HCT116 (cell line): ENCODE measurements around the gene ITPR1. TPM values are rescaled to one million over a fixed set of nuclear protein-coding genes. Genes with fewer than 3 reads are reported as not detected.

Experiments used
- ATAC-seq: fragments of 200-7000 bp; cut with Tn5 transposase; 2 replicates; pipeline ENCODE4 v1.9.1; 2020; ENCODE audit warnings: mild to moderate bottlenecking, moderate library complexity
- BruUV-seq: library from RNA; stranded (reverse); fragments of 400-500 nt; replicated peaks from 2 replicates; lab custom pipeline; 2021; lab: Mats Ljungman, UMichigan
- CTCF ChIA-PET: fragments of 300-600 bp; sonication (Branson Sonifier 250); formaldehyde crosslinking; loops from one replicate; lab custom pipeline; 2021; ENCODE audit warnings: antibody characterized with exemption; lab: Charles Lee
- POLR2A ChIA-PET: fragments of 300-600, 350-600 bp; sonication (Branson Sonifier 250); formaldehyde crosslinking; loops from one replicate; lab custom pipeline; 2021; ENCODE audit warnings: antibody characterized with exemption; lab: Charles Lee
- RAD21 ChIA-PET, 2 experiments: fragments of 300-600 bp; sonication (Branson Sonifier 250); formaldehyde crosslinking; loops; one replicate each; lab custom pipeline; 2023; ENCODE audit warnings: low total read pairs in 2 of 2; ENCODE audit not compliant: uncharacterized antibody in 2 of 2, unreplicated experiment in 2 of 2, low non-redundant PET in 1 of 2; lab: Charles Lee
- DNase-seq: peaks from one replicate; pipeline ENCODE4 v3.0.0-alpha.2; 2010; ENCODE audit warnings: low read depth, low spot score
- H2AFZ ChIP-seq: fragments of 200-600 bp; shearing (Covaris generic), sonication (generic); 2 replicates; pipeline ENCODE4 v1.6.1; 2017; ENCODE audit warnings: low read depth, mixed run types, mixed read lengths, antibody characterized with exemption, low read length; ENCODE audit not compliant: poor library complexity, severe bottlenecking
- H3K27ac ChIP-seq: 2 replicates; pipeline ENCODE4 v1.5.1; 2012; ENCODE audit warnings: low read depth, low read length
- H3K27me3 ChIP-seq: fragments of 200-600 bp; sonication (generic); 2 replicates; pipeline ENCODE4 v1.6.1; 2016; ENCODE audit warnings: mixed run types, low read length, mixed read lengths; ENCODE audit not compliant: insufficient read depth
- H3K36me3 ChIP-seq, 2 experiments: fragments of 200-500 bp in 1 of 2; fragments of 200-600 bp in 1 of 2; sonication (Bioruptor generic) in 1 of 2; sonication (generic) in 1 of 2; 2 replicates each; pipeline versions ENCODE4 v1.5.1 to v1.6.1; 2014 to 2016; ENCODE audit warnings: low read length in 2 of 2, inconsistent platforms in 1 of 2, mixed read lengths in 1 of 2, mixed run types in 1 of 2; ENCODE audit not compliant: insufficient read depth in 2 of 2, control insufficient read depth in 1 of 2
- H3K4me1 ChIP-seq, 2 experiments: fragments of 200-600 bp in 1 of 2; sonication (generic) in 1 of 2; 2 replicates each; pipeline versions ENCODE4 v1.5.1 to v1.6.1; 2012 to 2017; ENCODE audit warnings: low read length in 2 of 2, inconsistent platforms in 1 of 2, mild to moderate bottlenecking in 1 of 2, mixed read lengths in 1 of 2, mixed run types in 1 of 2, moderate library complexity in 1 of 2; ENCODE audit not compliant: insufficient read depth in 2 of 2, control insufficient read depth in 1 of 2
- H3K4me2 ChIP-seq: fragments of 200-600 bp; sonication (generic); 2 replicates; pipeline ENCODE4 v1.6.1; 2017; ENCODE audit warnings: mixed run types, low read length, mixed read lengths
- H3K4me3 ChIP-seq, 2 experiments: fragments of 200-600 bp in 1 of 2; sonication (generic) in 1 of 2; replicated peaks in 1 of 2; 2 replicates each; pipeline ENCODE4 v1.5.1; 2011 to 2016; ENCODE audit warnings: low read length in 2 of 2, control low read depth in 1 of 2, low read depth in 1 of 2, mild to moderate bottlenecking in 1 of 2, mixed read lengths in 1 of 2, mixed run types in 1 of 2
- H3K79me2 ChIP-seq: fragments of 200-600 bp; sonication (generic); 2 replicates; pipeline ENCODE4 v1.6.1; 2017; ENCODE audit warnings: mild to moderate bottlenecking, mixed run types, low read length, moderate library complexity, mixed read lengths; ENCODE audit not compliant: insufficient read depth
- H3K9ac ChIP-seq: fragments of 200-600 bp; sonication (generic); 2 replicates; pipeline ENCODE4 v1.6.1; 2016; ENCODE audit warnings: low read length, mixed read lengths
- H3K9me2 ChIP-seq: fragments of 200-600 bp; sonication (generic), shearing (Covaris generic); 2 replicates; pipeline ENCODE4 v1.6.1; 2017; ENCODE audit warnings: mixed run types, mild to moderate bottlenecking, moderate library complexity; ENCODE audit not compliant: insufficient read depth
- H3K9me3 ChIP-seq, 2 experiments: fragments of 200-500 bp in 1 of 2; fragments of 200-600 bp in 1 of 2; sonication (Bioruptor generic) in 1 of 2; sonication (generic) in 1 of 2; 2 replicates each; pipeline ENCODE4 v1.6.1; 2014 to 2017; ENCODE audit warnings: low read length in 2 of 2, mixed read lengths in 2 of 2, inconsistent platforms in 1 of 2, low read depth in 1 of 2, mild to moderate bottlenecking in 1 of 2, mixed run types in 1 of 2, moderate library complexity in 1 of 2; ENCODE audit not compliant: control insufficient read depth in 1 of 2, insufficient read depth in 1 of 2
- H4K20me1 ChIP-seq: fragments of 200-600 bp; sonication (generic), shearing (Covaris generic); 2 replicates; pipeline ENCODE4 v1.6.1; 2017; ENCODE audit warnings: mixed run types, mild to moderate bottlenecking, moderate library complexity; ENCODE audit not compliant: insufficient read depth
- CBX3 ChIP-seq: IDR thresholded peaks from 2 replicates; pipeline ENCODE4 v1.6.1; 2012; ENCODE audit warnings: low read depth
- CTCF ChIP-seq, 3 experiments: fragments of 200-600 bp in 1 of 3; sonication (generic) in 1 of 3; IDR thresholded peaks in 2 of 3; conservative IDR thresholded peaks in 1 of 3; 2 replicates each; pipeline ENCODE4 v1.5.1; 2012 to 2017; ENCODE audit warnings: low read depth in 2 of 3, low read length in 2 of 3, antibody characterized with exemption in 1 of 3, borderline replicate concordance in 1 of 3, control low read depth in 1 of 3, mild to moderate bottlenecking in 1 of 3, mixed read lengths in 1 of 3, mixed run types in 1 of 3, moderate library complexity in 1 of 3; ENCODE audit not compliant: insufficient read depth in 1 of 3
- EGR1 ChIP-seq: IDR thresholded peaks from 2 replicates; pipeline ENCODE4 v1.6.1; 2012; ENCODE audit warnings: low read depth
- EZH2phosphoT487 ChIP-seq: fragments of 200-600 bp; IDR thresholded peaks from 2 replicates; pipeline ENCODE4 v1.6.1; 2018; ENCODE audit warnings: antibody characterized with exemption, borderline replicate concordance
- POLR2AphosphoS5 ChIP-seq: IDR thresholded peaks from 2 replicates; pipeline ENCODE4 v1.6.1; 2011; ENCODE audit warnings: mild to moderate bottlenecking, low read depth, low read length, moderate library complexity
- SIN3A ChIP-seq: IDR thresholded peaks from 2 replicates; pipeline ENCODE4 v1.6.1; 2012; ENCODE audit warnings: low read depth
- YY1 ChIP-seq: IDR thresholded peaks from 2 replicates; pipeline ENCODE4 v1.6.1; 2011; ENCODE audit warnings: low read length, low read depth, moderate library complexity, mild to moderate bottlenecking; ENCODE audit not compliant: insufficient replicate concordance; ENCODE audit errors: extremely low read depth
- ZBTB33 ChIP-seq: IDR thresholded peaks from 2 replicates; pipeline ENCODE4 v1.6.1; 2011; ENCODE audit warnings: mild to moderate bottlenecking, low read length, moderate library complexity; ENCODE audit not compliant: insufficient replicate concordance; ENCODE audit errors: extremely low read depth
- ZFX ChIP-seq: fragments of 450-650 bp; IDR thresholded peaks from 2 replicates; pipeline ENCODE4 v1.6.1; 2017
- ZNF274 ChIP-seq: fragments of 200-500 bp; sonication (Bioruptor generic); IDR thresholded peaks from 2 replicates; pipeline ENCODE4 v1.6.1; 2014; ENCODE audit warnings: mild to moderate bottlenecking, low read depth, low read length, inconsistent platforms
- intact Hi-C: fragments of 100-400 bp; cut with micrococcal nuclease; formaldehyde crosslinking; loops from 2 replicates; pipeline ENCODE4 v1.10.0; 2022
- total RNA-seq: library from RNA; stranded (reverse); gene quantifications from one replicate; pipeline ENCODE4 v1.2.1, GENCODE V29; 2021; ENCODE audit not compliant: unreplicated experiment

The ITPR1 gene
- total RNA-seq, 1 experiment from 2014 or later = 9.2 TPM

- TF ChIP-seq CTCF (IDR thresholded peaks at IDR 0.05 in 2 of 3, conservative IDR thresholded peaks at IDR 0.05 in 1 of 3; ENCODE audit: borderline replicate concordance in 1 of 3, insufficient read depth in 1 of 3, low read depth in 2 of 3, low read length in 2 of 3) (no peak), YY1 (no peak), ZBTB33 (no peak)
Observed at GRCh38 chr3:4849739-4850138, 356.6 kb downstream of the ITPR1 start (continued).

- no peak for DNase-seq
- Histone ChIP-seq H3K9me3 (no peaks in the 10 kb centered on the region), H3K4me3 (no peak overlapping the region), H3K9ac (no peak overlapping the region), H3K27me3 (no peaks in the 10 kb centered on the region), H3K9me2 (no peaks in the 10 kb centered on the region), H2AFZ (no peak overlapping the region), H3K36me3 (no peaks in the 10 kb centered on the region), H3K4me1 (no peaks in the 10 kb centered on the region), H3K79me2 (no peaks in the 10 kb centered on the region), H4K20me1 (no peaks in the 10 kb centered on the region), H3K27ac (no peak overlapping the region), H3K4me2 (no peak overlapping the region)
- ATAC-seq = no peak
- ChIA-PET RAD21 (no interaction called here), CTCF (no interaction called here), POLR2A (no interaction called here)
- BruUV-seq = no TSS peak
- intact Hi-C loops = no loop called here
- TF ChIP-seq ZFX = no peak
- no peak for TF ChIP-seq SIN3A
- TF ChIP-seq POLR2AphosphoS5 = no peak
- no peak for TF ChIP-seq CTCF (IDR thresholded peaks at IDR 0.05 in 2 of 3, conservative IDR thresholded peaks at IDR 0.05 in 1 of 3; ENCODE audit: borderline replicate concordance in 1 of 3, insufficient read depth in 1 of 3, low read depth in 2 of 3, low read length in 2 of 3)
- TF ChIP-seq EGR1 = no peak
- TF ChIP-seq ZBTB33 = no peak
- no peak for TF ChIP-seq EZH2phosphoT487
- no peak for TF ChIP-seq ZNF274
- no peak for TF ChIP-seq CBX3
Observed at GRCh38 chr3:4850211-4850927, 357.2 kb downstream of the ITPR1 start.
